ENCODE data around the gene ATP8B4.

Gene ATP8B4

GRCh38 chr15:49927189-49927861 is 191.7 kb downstream of the ATP8B4 start:
- DNase-seq (ENCODE audit: low read depth in 2 of 2): no peak

DNA sequence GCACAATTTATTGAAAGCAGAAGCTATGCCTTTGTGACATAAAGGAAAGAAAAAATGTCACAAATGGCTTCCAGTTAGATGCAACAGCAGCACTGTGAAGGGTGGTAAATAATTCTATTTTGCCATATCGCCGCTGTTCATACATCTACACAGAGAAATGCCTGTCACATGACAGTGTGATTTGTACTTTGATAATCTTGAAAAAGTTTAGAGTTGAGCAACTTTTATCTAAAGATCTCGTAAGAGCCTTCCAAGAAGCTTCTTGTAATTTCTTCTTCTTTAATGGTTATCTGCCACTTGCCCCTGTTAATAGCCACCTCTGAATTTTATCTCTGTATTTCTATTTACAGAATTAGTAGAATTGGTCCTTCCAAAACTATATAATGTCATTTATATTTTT is 192.3 kb downstream of the ATP8B4 start:
- no peak for DNase-seq (ENCODE audit: low read depth in 2 of 2)

DNA sequence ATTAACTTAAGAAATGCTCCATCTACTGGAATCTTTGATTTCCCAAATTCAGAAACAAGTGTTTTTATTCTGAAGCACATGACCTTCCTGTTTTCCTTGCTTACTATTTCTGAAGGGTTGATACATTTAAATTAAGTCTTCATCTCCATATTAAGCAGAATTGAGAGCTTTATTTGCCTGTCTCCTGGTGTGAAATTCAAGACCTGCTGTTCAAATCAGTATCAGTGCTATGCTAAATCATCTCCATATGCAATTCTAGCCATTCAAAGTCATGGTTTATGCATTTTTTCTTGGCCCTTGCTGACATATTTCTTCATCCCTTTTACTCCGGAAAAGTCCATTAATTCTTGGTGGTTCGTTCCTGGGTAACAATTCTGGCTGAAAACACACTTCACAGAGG is 195.4 kb downstream of the ATP8B4 start:
- no peak for DNase-seq (ENCODE audit: low read depth in 2 of 2)

DNA sequence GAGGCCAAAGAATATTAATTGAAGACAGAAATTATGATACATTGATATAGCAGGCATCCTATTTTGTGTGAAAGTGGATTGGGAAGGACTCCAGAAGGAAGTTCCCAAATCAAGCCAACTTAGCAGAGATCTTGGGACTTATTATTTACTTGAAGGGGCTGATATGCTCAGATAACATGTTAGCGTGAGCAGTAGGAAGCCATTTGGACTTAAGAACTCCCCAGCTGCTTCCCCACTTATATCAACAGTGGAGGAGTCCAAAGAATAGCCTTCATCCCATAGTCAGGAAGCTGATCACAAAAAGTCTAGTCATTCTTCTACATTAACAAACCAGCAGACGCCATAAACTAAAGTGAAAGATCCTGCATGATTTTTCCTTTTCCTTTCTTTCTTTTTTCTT is 200.0 kb downstream of the ATP8B4 start:
- no peak for DNase-seq (ENCODE audit: low read depth in 2 of 2)

GRCh38 chr15:49918121-49918520 is 200.9 kb downstream of the ATP8B4 start:
- no peak for DNase-seq (ENCODE audit: low read depth in 2 of 2)

DNA sequence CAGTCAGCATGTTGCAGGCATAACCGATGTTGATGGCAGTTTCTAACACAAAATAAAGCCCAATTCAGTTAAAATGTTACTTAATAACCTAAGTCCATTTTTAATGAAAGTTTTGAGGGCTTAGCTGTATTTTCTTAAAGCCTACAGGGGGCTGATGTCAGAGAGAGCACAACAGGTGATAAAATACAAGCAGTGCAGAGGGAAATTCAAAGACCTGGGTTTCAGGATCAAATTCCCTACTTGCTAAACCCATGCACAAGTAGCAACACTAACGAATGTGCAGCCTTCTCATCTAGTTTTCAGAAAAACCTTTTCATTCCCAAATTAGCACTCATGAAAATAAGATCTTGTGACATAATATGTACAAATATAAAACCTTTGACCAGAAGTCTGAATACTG is 202.0 kb downstream of the ATP8B4 start:
- no peak for DNase-seq (ENCODE audit: low read depth in 2 of 2)

DNA sequence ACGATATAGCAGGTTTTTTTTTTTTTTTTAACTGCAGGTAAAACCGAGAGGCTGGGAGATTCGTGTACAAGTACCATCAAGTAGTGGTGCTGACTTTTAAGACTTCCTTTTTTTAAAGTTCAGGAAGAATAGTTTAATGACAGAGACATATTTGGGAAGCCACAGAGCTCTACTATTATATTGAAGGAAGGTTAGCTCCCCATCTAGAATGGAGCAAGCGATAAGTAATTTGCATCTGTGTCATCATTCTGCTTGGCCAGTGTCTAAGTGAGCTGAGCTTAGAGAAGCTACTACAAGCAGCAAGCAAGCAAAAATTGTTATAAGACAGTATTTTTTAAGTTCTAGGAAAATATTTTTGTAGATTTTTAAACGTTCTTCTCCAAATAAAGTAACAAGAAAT is 203.2 kb downstream of the ATP8B4 start:
- DNase-seq (ENCODE audit: low read depth in 2 of 2): no peak

DNA sequence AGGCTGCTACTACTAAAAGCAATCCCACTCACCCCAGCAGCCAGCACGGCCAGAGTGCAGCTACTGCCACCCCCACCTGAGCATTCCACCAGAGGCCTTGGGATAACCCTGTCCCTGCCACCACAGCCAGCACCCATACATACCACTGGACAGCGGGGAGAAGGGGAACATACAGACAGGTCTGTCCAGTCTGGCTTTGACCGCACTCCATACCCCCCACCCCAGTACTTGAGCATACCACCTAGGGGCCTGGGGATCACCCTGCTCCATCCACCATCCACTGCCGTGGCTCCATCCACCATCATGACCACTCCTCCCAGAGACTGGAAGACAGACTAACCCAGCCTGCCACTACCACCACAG is 210.1 kb downstream of the ATP8B4 start:
- DNase-seq (ENCODE audit: low read depth in 2 of 2): no peak

GRCh38 chr15:49908236-49908932 is 210.6 kb downstream of the ATP8B4 start:
- DNase-seq (ENCODE audit: low read depth in 2 of 2): no peak

GRCh38 chr15:49906966-49907365 is 212.1 kb downstream of the ATP8B4 start:
- no peak for DNase-seq (ENCODE audit: low read depth in 2 of 2)

DNA sequence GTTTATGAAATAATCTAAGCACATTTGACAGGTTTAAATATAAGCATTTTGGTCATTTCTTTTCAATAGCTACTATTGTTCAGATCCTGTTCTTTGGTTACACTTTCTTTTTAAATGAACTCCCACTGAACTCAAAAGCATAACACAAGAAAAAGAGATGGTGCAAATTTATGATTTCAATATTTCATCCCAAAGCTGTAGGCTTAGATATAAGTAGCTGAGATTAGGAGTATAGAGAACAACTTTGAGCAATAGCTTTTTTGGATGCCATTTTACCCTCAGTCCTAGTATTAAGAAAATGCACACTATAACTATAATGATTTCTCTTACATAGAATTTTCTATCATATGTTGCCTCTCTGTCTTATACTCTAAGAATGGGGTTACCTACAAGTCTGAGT is 213.8 kb downstream of the ATP8B4 start:
- DNase-seq (ENCODE audit: low read depth in 2 of 2): no peak

- DNase-seq (ENCODE audit: low read depth in 2 of 2): no peak
These were observed 214.7 kb downstream of the ATP8B4 start for GRCh38 chr15:49904296-49904695.

- DNase-seq (ENCODE audit: low read depth in 2 of 2): no peak
These were observed 216.1 kb downstream of the ATP8B4 start for GRCh38 chr15:49902685-49903501.

DNA sequence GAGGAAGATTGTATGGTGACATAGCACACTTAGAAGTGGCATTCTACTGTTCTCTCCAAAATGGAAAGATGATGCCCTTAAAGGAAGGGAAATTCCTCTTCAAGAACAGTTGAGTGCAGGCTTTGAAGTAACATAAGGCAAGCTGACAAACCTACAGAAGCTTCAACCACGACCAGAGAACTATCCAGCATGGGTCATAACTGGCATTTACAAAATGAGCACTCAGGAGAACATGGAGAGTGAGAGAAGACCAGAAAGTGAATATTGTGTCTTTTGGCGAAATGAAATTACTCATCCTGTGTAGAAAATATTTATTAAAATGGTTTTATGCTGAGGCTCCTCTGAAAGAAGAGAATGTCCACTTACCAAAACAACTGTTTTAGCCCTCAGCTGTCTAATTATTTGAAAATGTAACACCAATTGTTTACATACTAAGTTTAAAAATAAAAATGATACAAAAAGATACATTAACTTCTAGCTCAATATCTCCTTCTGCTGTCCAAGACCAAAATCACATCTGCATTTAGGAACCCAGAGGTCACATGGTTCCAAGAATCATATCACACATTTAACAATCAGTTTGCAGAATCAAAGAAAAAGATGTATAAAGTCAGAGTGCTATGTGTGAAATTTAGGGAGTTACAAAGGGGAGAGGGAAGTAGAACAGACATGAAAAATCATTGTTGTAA is 216.9 kb downstream of the ATP8B4 start:
- DNase-seq (ENCODE audit: low read depth in 2 of 2): no peak

DNA sequence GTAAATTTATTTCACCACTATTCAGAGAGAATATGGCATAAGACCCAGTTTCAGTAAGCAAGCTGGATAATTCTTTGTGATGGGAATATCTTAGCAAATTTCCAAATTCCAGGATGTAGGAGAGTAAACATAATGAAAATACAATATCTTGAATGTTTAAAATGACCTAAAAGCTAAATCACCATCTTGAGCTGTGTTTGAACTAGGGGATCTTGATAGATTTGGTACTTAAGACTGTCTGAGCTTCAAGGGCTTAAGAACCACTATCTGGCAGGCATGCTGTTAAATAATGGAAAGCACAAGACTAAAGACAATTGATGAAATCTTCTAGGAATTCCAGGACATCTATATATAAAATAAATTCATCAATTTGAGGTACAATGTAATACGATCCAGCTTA is 217.7 kb downstream of the ATP8B4 start:
- no peak for DNase-seq (ENCODE audit: low read depth in 2 of 2)

- no peak for DNase-seq (ENCODE audit: low read depth in 2 of 2)
These were observed 218.2 kb downstream of the ATP8B4 start for GRCh38 chr15:49900903-49901235.

DNA sequence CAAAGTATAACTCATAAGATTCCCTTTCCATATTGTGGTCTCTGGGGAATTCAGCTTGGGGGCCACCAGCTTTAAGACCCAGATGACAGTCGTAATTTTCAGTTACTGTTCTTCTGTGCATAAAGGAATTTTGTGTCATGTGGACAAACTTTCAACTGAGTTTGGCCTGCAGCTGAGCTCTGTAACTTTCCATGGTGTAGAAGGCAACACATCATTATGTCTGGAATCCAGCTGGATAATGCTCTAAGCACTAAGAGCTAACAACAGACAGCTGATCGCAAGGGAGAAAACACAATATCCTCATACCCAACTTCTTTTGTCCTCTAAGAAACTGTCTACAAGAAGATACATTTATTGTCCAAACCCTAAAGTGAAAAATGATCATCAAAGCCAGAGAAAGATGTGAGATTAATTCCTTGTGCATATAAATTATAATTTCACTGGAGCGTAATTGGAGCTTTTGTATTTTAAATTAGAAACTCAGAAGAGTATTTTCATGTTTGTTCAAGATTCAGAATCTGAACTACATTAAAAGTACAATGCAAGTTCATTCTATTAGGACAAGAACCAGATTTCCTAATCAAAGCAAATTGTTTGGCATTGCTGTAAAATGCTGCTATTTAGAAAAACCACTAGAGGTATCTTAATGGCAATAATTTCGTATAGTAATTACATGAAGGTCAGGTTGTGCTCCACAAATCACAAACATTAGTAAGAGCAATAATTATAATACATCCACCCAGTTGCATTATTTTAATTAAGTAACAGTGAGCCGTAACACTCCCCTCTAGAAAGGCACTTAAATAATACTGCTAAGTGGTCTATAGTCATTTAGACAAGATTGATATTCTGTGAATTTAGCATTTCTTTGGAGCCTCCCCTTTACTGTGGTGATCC is 218.8 kb downstream of the ATP8B4 start:
- no peak for DNase-seq (ENCODE audit: low read depth in 2 of 2)

GRCh38 chr15:49898575-49899283 is 220.3 kb downstream of the ATP8B4 start:
- DNase-seq (ENCODE audit: low read depth in 2 of 2): no peak

- no peak for DNase-seq (ENCODE audit: low read depth in 2 of 2)
These were observed 220.9 kb downstream of the ATP8B4 start for GRCh38 chr15:49898097-49898496.

GRCh38 chr15:49895347-49896223 is 223.4 kb downstream of the ATP8B4 start:
- no peak for DNase-seq (ENCODE audit: low read depth in 2 of 2)
